HEK293T (cell line): Measurements from ENCODE around the gene CANX.

Source experiments
- BHLHE40 ChIP-seq: fragments of 450-650 bp; IDR thresholded peaks from 2 replicates; pipeline ENCODE4 v1.6.1; 2016; ENCODE audit warnings: mild to moderate bottlenecking, moderate library complexity, borderline replicate concordance
- ELF4 ChIP-seq: fragments of 450-650 bp; IDR thresholded peaks from 2 replicates; pipeline ENCODE4 v1.6.1; 2017; ENCODE audit warnings: antibody characterized with exemption
- FOXA1 ChIP-seq: fragments of 450-650 bp; IDR thresholded peaks from 2 replicates; pipeline ENCODE4 v1.6.1; 2016; ENCODE audit warnings: mild to moderate bottlenecking
- FOXM1 ChIP-seq: fragments of 450-650 bp; IDR thresholded peaks from 2 replicates; pipeline ENCODE4 v1.6.1; 2017; ENCODE audit warnings: mild to moderate bottlenecking, borderline replicate concordance
- HDGF ChIP-seq: fragments of 450-650 bp; IDR thresholded peaks from 2 replicates; pipeline ENCODE4 v1.6.1; 2017; ENCODE audit warnings: antibody characterized with exemption, borderline replicate concordance
- L3MBTL2 ChIP-seq: fragments of 450-650 bp; conservative IDR thresholded peaks from 2 replicates; pipeline ENCODE4 v1.6.1; 2016; ENCODE audit warnings: mild to moderate bottlenecking
- NFRKB ChIP-seq: fragments of 450-650 bp; IDR thresholded peaks from 2 replicates; pipeline ENCODE4 v1.6.1; 2016; ENCODE audit warnings: mild to moderate bottlenecking, moderate library complexity
- SP1 ChIP-seq: fragments of 450-650 bp; IDR thresholded peaks from 2 replicates; pipeline ENCODE4 v1.6.1; 2017
- TF ChIP-seq, protein P1 (sequence below): fragments of 450-650 bp; IDR thresholded peaks from 2 replicates; pipeline ENCODE4 v1.6.1; 2016

DNA sequence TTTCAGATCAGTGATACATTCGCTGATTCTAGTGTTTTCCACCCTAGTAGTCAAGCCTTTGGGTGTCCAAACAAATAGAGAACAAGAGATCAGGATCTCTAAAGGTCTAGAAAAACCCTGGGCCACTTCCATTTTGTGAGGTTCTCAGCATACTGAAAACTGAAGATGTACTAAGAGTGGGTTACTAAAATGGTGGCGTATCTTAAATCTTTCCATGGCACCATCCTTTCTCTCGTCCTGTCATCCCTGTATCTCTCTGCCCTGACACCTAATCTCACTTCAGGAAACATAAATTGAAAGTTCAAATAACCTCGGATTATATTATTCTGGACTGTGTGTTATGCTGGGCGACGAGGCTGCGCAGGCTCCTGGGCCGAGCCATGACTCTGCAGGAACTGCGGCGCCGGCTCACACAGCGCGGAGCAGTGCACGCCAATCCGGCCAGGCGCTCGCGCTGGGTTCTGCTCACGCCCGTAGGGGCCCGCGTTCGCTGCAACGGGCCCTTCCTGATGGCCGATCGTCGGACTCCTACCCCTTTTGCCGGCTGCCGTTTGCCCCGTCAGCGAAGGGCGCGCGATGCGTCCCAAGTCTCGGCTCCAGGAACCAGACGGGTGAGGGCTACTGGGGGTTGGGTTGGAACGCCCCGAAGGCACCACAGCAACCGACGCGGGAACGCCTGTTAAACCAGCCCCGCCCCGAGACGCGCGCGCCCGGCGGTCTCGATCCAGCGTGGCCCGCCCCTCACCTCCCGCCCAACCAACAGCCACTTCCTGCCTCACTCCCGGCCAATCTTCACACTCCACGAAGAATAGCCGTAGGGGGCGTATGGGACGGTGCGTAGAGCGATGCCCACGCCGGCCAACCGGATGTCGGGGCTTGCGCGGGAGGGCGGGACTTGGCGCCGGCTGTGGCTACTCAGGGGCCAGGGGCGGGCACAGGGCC is 503 bp upstream of the CANX start:
- TF ChIP-seq FOXM1 (no peak), SP1 (no peak; the same call in 1 of the 2 replicates), NFRKB (no peak), L3MBTL2 (no peak; the same call in none of the 2 replicates), BHLHE40 (no peak), ELF4 (peak; percentile 74), HDGF (peak; percentile 92; the same call in 1 of the 2 replicates), FOXA1 (no peak)
- TF ChIP-seq, protein P1, sequence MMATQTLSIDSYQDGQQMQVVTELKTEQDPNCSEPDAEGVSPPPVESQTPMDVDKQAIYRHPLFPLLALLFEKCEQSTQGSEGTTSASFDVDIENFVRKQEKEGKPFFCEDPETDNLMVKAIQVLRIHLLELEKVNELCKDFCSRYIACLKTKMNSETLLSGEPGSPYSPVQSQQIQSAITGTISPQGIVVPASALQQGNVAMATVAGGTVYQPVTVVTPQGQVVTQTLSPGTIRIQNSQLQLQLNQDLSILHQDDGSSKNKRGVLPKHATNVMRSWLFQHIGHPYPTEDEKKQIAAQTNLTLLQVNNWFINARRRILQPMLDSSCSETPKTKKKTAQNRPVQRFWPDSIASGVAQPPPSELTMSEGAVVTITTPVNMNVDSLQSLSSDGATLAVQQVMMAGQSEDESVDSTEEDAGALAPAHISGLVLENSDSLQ, result peak; percentile 100
